HL-60 (cell line): ENCODE measurements around the gene RBP4.

Source experiments
- CTCF ChIP-seq: IDR thresholded peaks from one replicate; pipeline ENCODE4 v1.5.1; 2011; ENCODE audit warnings: low read length, control low read depth, inconsistent platforms; ENCODE audit not compliant: insufficient read depth
- REST ChIP-seq: IDR thresholded peaks from 2 replicates; pipeline ENCODE4 v1.6.1; 2012; ENCODE audit warnings: low read depth; ENCODE audit not compliant: insufficient replicate concordance

DNA sequence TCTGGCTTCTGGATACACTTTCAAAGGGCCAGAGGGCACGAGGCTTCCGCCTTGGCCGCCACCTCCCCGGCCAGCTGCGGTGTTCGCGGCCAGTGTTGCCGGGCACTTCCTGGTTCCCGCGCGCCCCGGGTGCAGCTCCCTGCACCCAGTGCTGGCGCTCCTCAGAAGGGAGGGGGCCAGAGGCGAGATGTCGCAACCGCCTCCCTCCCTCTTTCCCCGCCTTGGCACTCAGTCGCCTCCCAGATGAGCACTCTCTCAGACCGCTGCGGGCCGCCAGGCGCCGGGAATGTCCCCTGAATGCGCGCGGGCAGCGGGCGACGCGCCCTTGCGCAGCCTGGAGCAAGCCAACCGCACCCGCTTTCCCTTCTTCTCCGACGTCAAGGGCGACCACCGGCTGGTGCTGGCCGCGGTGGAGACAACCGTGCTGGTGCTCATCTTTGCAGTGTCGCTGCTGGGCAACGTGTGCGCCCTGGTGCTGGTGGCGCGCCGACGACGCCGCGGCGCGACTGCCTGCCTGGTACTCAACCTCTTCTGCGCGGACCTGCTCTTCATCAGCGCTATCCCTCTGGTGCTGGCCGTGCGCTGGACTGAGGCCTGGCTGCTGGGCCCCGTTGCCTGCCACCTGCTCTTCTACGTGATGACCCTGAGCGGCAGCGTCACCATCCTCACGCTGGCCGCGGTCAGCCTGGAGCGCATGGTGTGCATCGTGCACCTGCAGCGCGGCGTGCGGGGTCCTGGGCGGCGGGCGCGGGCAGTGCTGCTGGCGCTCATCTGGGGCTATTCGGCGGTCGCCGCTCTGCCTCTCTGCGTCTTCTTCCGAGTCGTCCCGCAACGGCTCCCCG lies 34.4 kb downstream of the RBP4 start, which contains the start of gene FFAR4:
- TF ChIP-seq CTCF (no peak), REST (no peak)
